B cell (primary cell): ENCODE data around the gene GRM8. TPM values are rescaled to one million over a fixed set of nuclear protein-coding genes. Genes with fewer than 3 reads are reported as not detected.

Experiments used
- ATAC-seq: fragments of 200-7000 bp; cut with Tn5 transposase; one replicate; pipeline ENCODE4 v1.10.0; 2021; ENCODE audit warnings: low read depth, mild to moderate bottlenecking, moderate number of reproducible peaks, moderate library complexity
- CTCF ChIA-PET: fragments of 350-600 bp; sonication (Branson Sonifier 250); formaldehyde crosslinking; loops from one replicate; lab custom pipeline; 2021; ENCODE audit warnings: antibody characterized with exemption, inconsistent platforms; lab: Charles Lee
- POLR2A ChIA-PET: fragments of 350-600 bp; sonication (Branson Sonifier 250); formaldehyde crosslinking; loops from one replicate; lab custom pipeline; 2021; ENCODE audit warnings: antibody characterized with exemption; lab: Charles Lee
- DNase-seq: peaks from one replicate; pipeline ENCODE4 v3.0.0; 2013
- H2AFZ ChIP-seq: 2 replicates; pipeline ENCODE4 v1.6.1; 2012; ENCODE audit warnings: mild to moderate bottlenecking, low read depth, low read length; ENCODE audit not compliant: insufficient read depth, poor library complexity, severe bottlenecking
- H3K27ac ChIP-seq, 2 donors: 1 replicate in 1 of 2; 2 replicates in 1 of 2; pipeline ENCODE4 v1.5.1; 2012 to 2013; ENCODE audit warnings: low read length in 2 of 2, mild to moderate bottlenecking in 2 of 2, moderate library complexity in 1 of 2
- H3K27me3 ChIP-seq, 4 experiments: fragments of 200-600 bp in 1 of 4; sonication (generic) in 1 of 4; replicated peaks in 1 of 4; 1 replicate in 2 of 4; 2 replicates in 2 of 4; pipeline versions ENCODE4 v1.6.1 to v1.7.0; 2013 to 2016; ENCODE audit warnings: low read length in 3 of 4, mild to moderate bottlenecking in 2 of 4, mixed read lengths in 1 of 4, moderate library complexity in 1 of 4; ENCODE audit not compliant: insufficient read depth in 4 of 4, control insufficient read depth in 3 of 4; ENCODE audit errors: control extremely low read depth in 1 of 4
- H3K36me3 ChIP-seq, 2 experiments: replicated peaks in 1 of 2; 1 replicate in 1 of 2; 2 replicates in 1 of 2; pipeline versions ENCODE4 v1.6.1 to v1.7.1; 2013; ENCODE audit warnings: low read length in 1 of 2; ENCODE audit not compliant: insufficient read depth in 2 of 2, control insufficient read depth in 1 of 2; ENCODE audit errors: control extremely low read depth in 1 of 2, extremely low read depth in 1 of 2
- H3K4me1 ChIP-seq, 2 donors: fragments of 200-600 bp in 1 of 2; sonication (generic) in 1 of 2; 1 replicate in 1 of 2; 2 replicates in 1 of 2; pipeline versions ENCODE4 v1.5.1 to v1.6.1; 2013 to 2017; ENCODE audit warnings: low read length in 2 of 2; ENCODE audit not compliant: control insufficient read depth in 2 of 2, insufficient read depth in 2 of 2
- H3K4me2 ChIP-seq: replicated peaks from 2 replicates; pipeline ENCODE3; 2012; ENCODE audit warnings: mild to moderate bottlenecking, low read depth, low read length; ENCODE audit not compliant: poor library complexity, severe bottlenecking
- H3K4me3 ChIP-seq, 5 experiments: fragments of 200-600 bp in 1 of 5; sonication (generic) in 1 of 5; 1 replicate in 3 of 5; 2 replicates in 2 of 5; pipeline versions ENCODE4 v1.5.1 to v1.7.0; 2011 to 2016; ENCODE audit warnings: low read length in 4 of 5, mild to moderate bottlenecking in 4 of 5, low read depth in 2 of 5, control low read depth in 1 of 5, moderate library complexity in 1 of 5; ENCODE audit not compliant: insufficient read depth in 1 of 5; ENCODE audit errors: control extremely low read depth in 1 of 5, extremely low read depth in 1 of 5
- H3K79me2 ChIP-seq: fragments of 200-600 bp; sonication (generic); one replicate; pipeline ENCODE4 v1.6.0; 2016; ENCODE audit warnings: low read length; ENCODE audit not compliant: control insufficient read depth, insufficient read depth
- H3K9ac ChIP-seq: fragments of 200-600 bp; sonication (generic); 2 replicates; pipeline ENCODE4 v1.6.1; 2017; ENCODE audit warnings: mild to moderate bottlenecking, low read length, moderate library complexity
- H3K9me3 ChIP-seq, 3 donors: one replicate each; pipeline versions ENCODE4 v1.6.1 to v1.7.1; 2013; ENCODE audit warnings: low read length in 2 of 3; ENCODE audit not compliant: control insufficient read depth in 2 of 3, insufficient read depth in 1 of 3; ENCODE audit errors: control extremely low read depth in 1 of 3
- H4K20me1 ChIP-seq: 2 replicates; pipeline ENCODE4 v1.6.0; 2012; ENCODE audit warnings: mild to moderate bottlenecking, low read length; ENCODE audit not compliant: insufficient read depth, control insufficient read depth, poor library complexity, severe bottlenecking
- H3K27ac Mint-ChIP-seq: one replicate; pipeline ENCODE4 v1.8.0; 2021; ENCODE audit warnings: mixed read lengths
- H3K27me3 Mint-ChIP-seq: one replicate; pipeline ENCODE4 v1.8.0; 2021; ENCODE audit warnings: mixed read lengths
- H3K4me1 Mint-ChIP-seq: one replicate; pipeline ENCODE4 v1.8.0; 2021; ENCODE audit warnings: mixed read lengths
- H3K4me3 Mint-ChIP-seq: one replicate; pipeline ENCODE4 v1.8.0; 2021; ENCODE audit warnings: mixed read lengths
- H3K9me3 Mint-ChIP-seq: one replicate; pipeline ENCODE4 v1.8.0; 2022; ENCODE audit warnings: mixed read lengths; ENCODE audit not compliant: insufficient read depth
- EZH2 ChIP-seq: IDR thresholded peaks from 2 replicates; pipeline ENCODE4 v1.6.1; 2012; ENCODE audit warnings: borderline replicate concordance, low read depth, mild to moderate bottlenecking, moderate library complexity, low read length; ENCODE audit not compliant: insufficient read depth, poor library complexity, severe bottlenecking
- WGBS: methylation state at CpG from one replicate; pipeline ENCODE4 v1.1.5; 2013; ENCODE audit warnings: missing lambda C conversion rate; ENCODE audit not compliant: insufficient coverage; 5-methylcytosine and 5-hydroxymethylcytosine counted together
- intact Hi-C: fragments of 100-400 bp; cut with micrococcal nuclease; formaldehyde crosslinking; loops from one replicate; pipeline ENCODE4 v1.10.0; 2022
- polyA plus RNA-seq: library from polyadenylated mRNA; depleted of rRNA; stranded (reverse); fragments of >200 nt; gene quantifications from 2 replicates; pipeline ENCODE4 v1.2.3, GENCODE V29; 2012
- total RNA-seq, 2 donors: library from RNA; stranded (reverse); fragments of 120-200 nt in 1 of 2; gene quantifications; 1 replicate in 1 of 2; 2 replicates in 1 of 2; pipeline versions ENCODE4 v1.2.3 to v1.2.4, GENCODE V29; 2013 to 2022
- TF ChIP-seq, protein P1 (sequence below): fragments of 200-600 bp; IDR thresholded peaks from one replicate; pipeline ENCODE4 v1.8.0; 2022; ENCODE audit warnings: antibody characterized with exemption, mild to moderate bottlenecking

The GRM8 gene
- total and polyA plus RNA-seq, 2 donors (not counting 1 experiment from before 2014, with no cell fraction given) = not detected

GRCh38 chr7:126728967-126729366, 523.8 kb downstream of the GRM8 start:
- CTCF ChIA-PET = no interaction called here
- 78% methylated on average over 2 of the region's 2 CpGs for WGBS
- H2AFZ ChIP-seq = no peak overlapping the region

GRCh38 chr7:126727930-126728391, 524.8 kb downstream of the GRM8 start:
- no peaks in the 10 kb centered on the region for H3K79me2 ChIP-seq
- H3K36me3 ChIP-seq = no peaks in the 10 kb centered on the region
- no peak overlapping the region for H2AFZ ChIP-seq
- DNase-seq = no peak
- intact Hi-C loops = no loop called here
- H3K4me1 ChIP-seq = no peaks in the 10 kb centered on the region
- no peaks in the 10 kb centered on the region for H3K9me3 Mint-ChIP-seq
- no peak overlapping the region for H3K4me3 Mint-ChIP-seq
- TF ChIP-seq EZH2 = no peak
- TF ChIP-seq, protein P1, sequence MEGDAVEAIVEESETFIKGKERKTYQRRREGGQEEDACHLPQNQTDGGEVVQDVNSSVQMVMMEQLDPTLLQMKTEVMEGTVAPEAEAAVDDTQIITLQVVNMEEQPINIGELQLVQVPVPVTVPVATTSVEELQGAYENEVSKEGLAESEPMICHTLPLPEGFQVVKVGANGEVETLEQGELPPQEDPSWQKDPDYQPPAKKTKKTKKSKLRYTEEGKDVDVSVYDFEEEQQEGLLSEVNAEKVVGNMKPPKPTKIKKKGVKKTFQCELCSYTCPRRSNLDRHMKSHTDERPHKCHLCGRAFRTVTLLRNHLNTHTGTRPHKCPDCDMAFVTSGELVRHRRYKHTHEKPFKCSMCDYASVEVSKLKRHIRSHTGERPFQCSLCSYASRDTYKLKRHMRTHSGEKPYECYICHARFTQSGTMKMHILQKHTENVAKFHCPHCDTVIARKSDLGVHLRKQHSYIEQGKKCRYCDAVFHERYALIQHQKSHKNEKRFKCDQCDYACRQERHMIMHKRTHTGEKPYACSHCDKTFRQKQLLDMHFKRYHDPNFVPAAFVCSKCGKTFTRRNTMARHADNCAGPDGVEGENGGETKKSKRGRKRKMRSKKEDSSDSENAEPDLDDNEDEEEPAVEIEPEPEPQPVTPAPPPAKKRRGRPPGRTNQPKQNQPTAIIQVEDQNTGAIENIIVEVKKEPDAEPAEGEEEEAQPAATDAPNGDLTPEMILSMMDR = no peak
- WGBS = 82% methylated on average over 4 of the region's 5 CpGs
- no peak overlapping the region for H3K4me3 ChIP-seq
- CTCF ChIA-PET = no interaction called here
- POLR2A ChIA-PET = no interaction called here
- no peak overlapping the region for H3K27ac Mint-ChIP-seq
- H3K4me1 Mint-ChIP-seq = no peaks in the 10 kb centered on the region
- H3K27me3 Mint-ChIP-seq = no peaks in the 10 kb centered on the region
- no peaks in the 10 kb centered on the region for H3K9me3 ChIP-seq
- H3K9ac ChIP-seq = no peak overlapping the region
- no peak overlapping the region for H3K4me2 ChIP-seq
- ATAC-seq = no peak
- H4K20me1 ChIP-seq = no peaks in the 10 kb centered on the region
- no peaks in the 10 kb centered on the region for H3K27me3 ChIP-seq
- H3K27ac ChIP-seq = no peak overlapping the region

More at GRCh38 chr7:126728967-126729366, 523.8 kb downstream of the GRM8 start:
- POLR2A ChIA-PET = no interaction called here
- Mint-ChIP-seq H3K4me1 (no peaks in the 10 kb centered on the region), H3K27me3 (no peaks in the 10 kb centered on the region), H3K4me3 (no peak overlapping the region), H3K9me3 (no peaks in the 10 kb centered on the region), H3K27ac (no peak overlapping the region)
- Histone ChIP-seq H3K27me3 (no peaks in the 10 kb centered on the region), H3K4me1 (no peaks in the 10 kb centered on the region), H3K36me3 (no peaks in the 10 kb centered on the region), H3K4me2 (no peak overlapping the region), H3K79me2 (no peaks in the 10 kb centered on the region), H3K4me3 (no peak overlapping the region), H3K9me3 (no peaks in the 10 kb centered on the region), H3K27ac (no peak overlapping the region), H3K9ac (no peak overlapping the region), H4K20me1 (no peaks in the 10 kb centered on the region)
- intact Hi-C loops = no loop called here
- ATAC-seq (no peak), DNase-seq (no peak)
- no peak for TF ChIP-seq EZH2
- TF ChIP-seq, protein P1 = no peak
